ENCODE data around the gene FDXR. TPM values are rescaled to one million over a fixed set of nuclear protein-coding genes. Genes with fewer than 3 reads are reported as not detected.

Gene FDXR
- total RNA-seq, 1 donor from 2014 or later = 16.0 TPM

- Histone ChIP-seq H3K27me3 (peaks cover 13% of the 10 kb centered on the region), H3K36me3 (no peaks in the 10 kb centered on the region)
Observed at GRCh38 chr17:74848656-74849399, 24.0 kb downstream of the FDXR start.

DNA sequence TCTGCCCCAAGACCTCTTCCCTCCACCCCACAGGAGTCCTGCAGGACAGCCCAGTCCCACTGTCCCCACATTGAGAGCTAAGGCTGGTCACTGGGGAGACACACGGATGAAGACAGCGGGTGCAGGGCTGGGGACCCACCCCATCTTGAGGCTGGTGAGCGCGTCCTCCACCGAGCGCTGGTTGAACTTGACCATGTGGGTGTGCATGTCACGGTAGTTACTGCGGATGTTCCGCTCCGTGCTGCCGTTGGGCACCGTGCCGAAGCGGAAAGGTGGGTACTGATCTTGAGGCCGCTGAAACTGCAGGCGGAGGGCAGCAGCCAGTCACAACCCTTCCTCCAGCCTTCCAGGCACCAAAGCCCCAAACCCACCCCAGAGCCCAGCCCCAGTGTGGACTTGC lies 26.2 kb downstream of the FDXR start:
- Histone ChIP-seq H3K36me3 (no peaks in the 10 kb centered on the region), H3K27ac (no peak overlapping the region), H3K4me1 (peaks cover 13% of the 10 kb centered on the region), H3K9me3 (no peaks in the 10 kb centered on the region), H3K4me3 (no peak overlapping the region), H3K27me3 (peaks cover 2% of the 10 kb centered on the region)
- TF ChIP-seq, protein P1, sequence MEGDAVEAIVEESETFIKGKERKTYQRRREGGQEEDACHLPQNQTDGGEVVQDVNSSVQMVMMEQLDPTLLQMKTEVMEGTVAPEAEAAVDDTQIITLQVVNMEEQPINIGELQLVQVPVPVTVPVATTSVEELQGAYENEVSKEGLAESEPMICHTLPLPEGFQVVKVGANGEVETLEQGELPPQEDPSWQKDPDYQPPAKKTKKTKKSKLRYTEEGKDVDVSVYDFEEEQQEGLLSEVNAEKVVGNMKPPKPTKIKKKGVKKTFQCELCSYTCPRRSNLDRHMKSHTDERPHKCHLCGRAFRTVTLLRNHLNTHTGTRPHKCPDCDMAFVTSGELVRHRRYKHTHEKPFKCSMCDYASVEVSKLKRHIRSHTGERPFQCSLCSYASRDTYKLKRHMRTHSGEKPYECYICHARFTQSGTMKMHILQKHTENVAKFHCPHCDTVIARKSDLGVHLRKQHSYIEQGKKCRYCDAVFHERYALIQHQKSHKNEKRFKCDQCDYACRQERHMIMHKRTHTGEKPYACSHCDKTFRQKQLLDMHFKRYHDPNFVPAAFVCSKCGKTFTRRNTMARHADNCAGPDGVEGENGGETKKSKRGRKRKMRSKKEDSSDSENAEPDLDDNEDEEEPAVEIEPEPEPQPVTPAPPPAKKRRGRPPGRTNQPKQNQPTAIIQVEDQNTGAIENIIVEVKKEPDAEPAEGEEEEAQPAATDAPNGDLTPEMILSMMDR (IDR thresholded peaks at IDR 0.05) = no peak
- TF ChIP-seq POLR2AphosphoS5 (IDR thresholded peaks at IDR 0.05; ENCODE audit: insufficient read depth in 1 of 2, low read depth in 1 of 2) (no peak), POLR2A (IDR thresholded peaks at IDR 0.05) (no peak)
- no peak for DNase-seq (ENCODE audit: extremely low spot score in 2 of 2)
- intact Hi-C loops (cut with DNase I) = no loop called here

More at GRCh38 chr17:74848656-74849399, 24.0 kb downstream of the FDXR start:
- Histone ChIP-seq H3K9me3 (no peaks in the 10 kb centered on the region), H3K4me3 (no peak overlapping the region), H3K27ac (no peak overlapping the region), H3K4me1 (peaks cover 9% of the 10 kb centered on the region)
- TF ChIP-seq POLR2A (IDR thresholded peaks at IDR 0.05) = no peak
- DNase-seq (ENCODE audit: extremely low spot score in 2 of 2) = no peak
- intact Hi-C loops (cut with DNase I) = no loop called here

DNA sequence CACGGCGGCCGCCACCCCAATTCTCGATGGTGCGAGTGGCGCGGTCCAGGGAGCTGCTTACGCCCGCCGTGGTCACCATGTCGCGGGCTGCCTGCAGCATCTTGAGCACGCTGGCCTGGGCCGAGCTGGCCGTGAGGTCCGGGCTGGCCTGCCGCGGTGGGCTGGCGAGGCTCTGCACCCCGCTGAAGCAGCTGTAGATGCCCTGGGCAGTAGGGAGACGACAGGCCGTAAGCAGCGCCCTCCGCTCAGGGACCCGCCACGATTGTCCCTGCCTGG lies 29.5 kb downstream of the FDXR start:
- Histone ChIP-seq H3K4me3 (peak overlapping the region in 1 of 2 donors; percentile 50), H3K27me3 (no peaks in the 10 kb centered on the region)

GRCh38 chr17:74842599-74843351 lies 30.0 kb downstream of the FDXR start:
- TF ChIP-seq, protein P1 (IDR thresholded peaks at IDR 0.05) = peak in 2 of 3 experiments; percentile 9 to 29
- TF ChIP-seq POLR2A (IDR thresholded peaks at IDR 0.05) = no peak
- Histone ChIP-seq H3K36me3 (no peaks in the 10 kb centered on the region), H3K4me3 (peak overlapping the region; percentile 35 to 50), H3K27me3 (no peaks in the 10 kb centered on the region), H3K27ac (no peak overlapping the region), H3K9me3 (no peaks in the 10 kb centered on the region), H3K4me1 (peaks cover 30% of the 10 kb centered on the region)
- no peak for DNase-seq (ENCODE audit: extremely low spot score in 2 of 2)
- intact Hi-C loops (cut with DNase I) = no loop called here

More for the DNA sequence above, 29.5 kb downstream of the FDXR start:
- Histone ChIP-seq H3K36me3 (no peaks in the 10 kb centered on the region), H3K27ac (no peak overlapping the region), H3K9me3 (no peaks in the 10 kb centered on the region), H3K4me1 (peaks cover 30% of the 10 kb centered on the region)
- no peak for DNase-seq (ENCODE audit: extremely low spot score in 2 of 2)
- intact Hi-C loops (cut with DNase I) = no loop called here
- TF ChIP-seq, protein P1 (IDR thresholded peaks at IDR 0.05) = no peak
- no peak for TF ChIP-seq POLR2A (IDR thresholded peaks at IDR 0.05)

- H3K9me3 ChIP-seq = no peaks in the 10 kb centered on the region
- intact Hi-C loops (cut with DNase I) = no loop called here
- TF ChIP-seq, protein P1 (IDR thresholded peaks at IDR 0.05) = no peak
- TF ChIP-seq POLR2A (IDR thresholded peaks at IDR 0.05) = no peak
Observed at GRCh38 chr17:74842146-74842598, 30.6 kb downstream of the FDXR start.

More at GRCh38 chr17:74842146-74842598, 30.6 kb downstream of the FDXR start:
- Histone ChIP-seq H3K27me3 (no peaks in the 10 kb centered on the region), H3K4me3 (peak overlapping the region; percentile 35 to 50), H3K4me1 (peaks cover 30% of the 10 kb centered on the region), H3K27ac (no peak overlapping the region), H3K36me3 (no peaks in the 10 kb centered on the region)
- DNase-seq (ENCODE audit: extremely low spot score in 2 of 2) = no peak

Data from vagina (tissue), 2 donors.